Measurements from ENCODE around the gene LPP.

DNA sequence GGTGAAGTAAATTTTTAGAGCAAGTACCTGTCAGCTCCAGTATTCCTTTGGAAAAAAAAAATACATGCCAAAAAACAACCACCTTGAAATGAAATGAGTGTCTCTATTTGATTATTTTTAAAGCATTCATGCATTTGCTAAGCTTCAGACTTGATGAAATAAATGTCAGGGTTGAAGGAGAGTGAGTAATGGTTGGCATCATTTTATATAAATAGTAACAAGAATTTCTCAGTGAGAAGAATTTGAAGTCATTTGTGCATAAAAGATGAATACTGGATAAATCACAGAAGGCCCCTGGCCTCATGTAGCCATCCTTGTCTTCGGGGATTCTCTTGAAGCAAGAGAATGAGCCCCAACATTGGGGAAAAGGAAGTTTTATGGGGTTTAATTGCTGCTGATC is 318.4 kb downstream of the LPP start:
- TF ChIP-seq CHD1 (IDR thresholded peaks at IDR 0.05; ENCODE audit: low read depth, low read length) (no peak), NR2C2 (IDR thresholded peaks at IDR 0.05; ENCODE audit: borderline replicate concordance, control insufficient read depth, insufficient read length, low read depth) (no peak), RAD21 (IDR thresholded peaks at IDR 0.05; ENCODE audit: insufficient read depth, low read depth, low read length) (no peak), NFIC (IDR thresholded peaks at IDR 0.05; ENCODE audit: low read depth, low read length) (no peak), SMAD5 (IDR thresholded peaks at IDR 0.05; ENCODE audit: low read depth) (no peak), MLLT1 (IDR thresholded peaks at IDR 0.05) (no peak), TAF1 (IDR thresholded peaks at IDR 0.05; ENCODE audit: borderline replicate concordance, low read depth, low read length) (no peak)

Data from GM12878 (cell line).